ENCODE results near the gene ZNF771.
"Not testable (repeated sequence)": the region's sequence is repeated elsewhere in the genome, so short reads cannot be mapped to it uniquely, and the experiment has no call there.

ZNF771 gene

DNA sequence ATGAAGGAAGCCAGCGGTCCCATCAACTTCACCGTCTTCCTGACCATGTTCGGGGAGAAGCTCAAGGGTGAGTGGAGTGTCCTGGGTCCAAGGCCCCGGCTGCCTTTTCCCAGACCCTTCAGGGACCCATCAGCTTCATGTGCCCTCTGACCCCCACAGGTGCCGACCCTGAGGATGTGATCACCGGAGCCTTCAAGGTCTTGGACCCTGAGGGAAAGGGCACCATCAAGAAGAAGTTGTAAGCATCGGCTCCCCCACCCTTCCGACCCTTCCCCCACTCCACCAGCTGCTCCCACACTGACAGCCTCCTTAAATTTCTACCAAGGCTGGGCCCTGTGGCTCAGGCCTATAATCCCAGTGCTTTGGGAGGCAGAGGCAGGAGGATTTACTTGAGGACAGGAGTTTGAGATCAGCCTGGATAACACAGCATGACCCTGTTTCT is 30.9 kb upstream of the ZNF771 start:
- no peak for DNase-seq

DNA sequence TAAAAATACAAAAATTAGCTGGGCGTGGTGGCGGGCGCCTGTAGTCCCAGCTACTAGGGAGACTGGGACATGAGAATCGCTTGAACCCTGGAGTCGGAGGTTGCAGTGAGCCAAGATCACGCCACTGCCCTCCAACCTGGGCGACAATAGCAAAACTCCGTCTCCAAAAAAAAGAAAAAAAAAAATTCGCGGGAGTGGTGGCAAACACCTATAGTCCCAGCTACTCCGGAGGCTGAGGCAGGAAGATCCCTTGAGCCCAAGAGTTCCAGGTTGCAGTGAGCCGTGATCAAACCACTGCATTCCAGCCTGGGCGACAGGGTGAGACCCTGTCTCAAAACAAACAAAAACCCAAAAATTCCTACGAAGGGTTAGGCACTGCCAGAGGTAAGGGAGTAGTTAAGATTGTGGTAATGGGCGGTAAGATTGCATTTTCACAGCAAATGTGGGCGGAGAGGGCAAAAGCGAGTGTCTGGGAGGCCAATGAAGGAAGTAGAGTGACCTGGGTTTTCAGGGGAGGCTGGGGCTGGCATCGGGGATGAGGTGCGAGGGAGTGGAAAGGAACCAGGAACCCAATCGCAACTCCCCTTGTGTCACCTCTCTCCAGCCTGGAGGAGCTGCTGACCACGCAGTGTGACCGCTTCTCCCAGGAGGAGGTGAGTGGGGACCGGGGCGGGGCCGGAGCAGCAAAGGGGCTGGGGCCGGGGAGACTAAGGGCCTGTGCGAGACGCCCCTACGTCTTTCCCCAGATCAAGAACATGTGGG is 30.2 kb upstream of the ZNF771 start:
- no peak for DNase-seq

DNA sequence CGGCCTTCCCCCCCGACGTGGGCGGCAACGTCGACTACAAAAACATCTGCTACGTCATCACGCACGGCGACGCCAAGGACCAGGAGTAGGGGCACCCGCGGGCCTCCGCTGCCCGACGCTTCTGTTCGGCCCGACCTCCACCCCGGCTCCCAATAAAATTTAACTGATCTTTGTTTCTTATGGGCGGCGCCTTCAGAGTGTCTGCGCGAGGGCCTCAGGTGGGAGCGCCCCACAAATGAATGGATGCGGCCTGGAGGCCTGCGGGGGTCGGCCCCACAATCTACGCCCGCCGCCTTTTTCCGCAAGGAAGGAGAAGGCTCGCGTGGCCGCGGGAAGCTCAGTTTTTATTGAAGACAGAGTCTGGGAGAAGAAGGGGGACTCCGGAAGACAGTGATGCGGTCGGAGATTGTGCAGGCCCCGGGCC is 29.6 kb upstream of the ZNF771 start:
- peak; percentile 73 for DNase-seq

DNA sequence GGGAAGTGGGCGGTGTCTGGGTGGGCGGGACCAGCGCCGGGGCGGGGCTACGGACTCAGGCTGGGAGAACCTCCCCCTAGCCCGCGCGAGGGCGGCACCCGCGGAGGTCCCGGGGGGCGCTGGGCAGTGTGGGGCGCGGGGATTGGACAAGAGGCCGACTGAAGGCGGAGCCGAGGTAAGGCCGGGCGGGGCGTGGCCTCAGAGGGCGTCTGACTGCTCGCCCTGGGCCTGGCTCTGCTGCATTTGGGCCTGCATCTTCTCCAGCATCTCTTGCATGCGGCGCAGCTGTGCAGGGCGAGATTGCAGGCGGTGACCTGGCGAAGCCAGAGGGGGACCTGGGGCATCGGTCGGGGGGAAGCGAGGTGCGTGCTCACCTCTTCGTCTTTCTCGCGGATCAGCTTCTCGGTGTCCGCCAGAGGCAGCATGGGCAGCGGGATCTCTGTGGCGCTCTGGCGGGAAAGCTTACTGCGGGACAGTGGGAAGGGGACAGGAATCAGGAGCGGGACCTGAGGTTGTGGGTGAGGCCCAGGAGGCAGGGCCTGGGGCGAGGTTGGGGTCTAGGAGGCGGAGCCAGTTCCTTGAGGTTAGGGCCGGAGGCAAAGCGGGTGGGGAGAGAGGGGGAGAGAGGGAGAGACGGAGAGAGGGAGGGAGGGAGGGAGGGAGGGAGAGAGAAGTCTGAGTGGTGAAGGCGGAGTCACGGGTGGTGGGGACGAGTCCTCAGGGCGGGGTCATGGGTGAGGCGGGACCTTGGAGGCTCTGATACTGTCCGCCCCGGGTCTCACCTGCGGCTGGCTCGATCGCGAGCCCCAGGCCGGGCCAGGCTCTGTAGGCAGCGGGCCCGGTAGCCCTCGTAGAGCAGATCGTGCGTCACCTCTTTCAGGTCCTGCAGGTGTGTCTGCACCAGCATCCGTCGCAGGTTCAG is 28.9 kb upstream of the ZNF771 start:
- peak; percentile 77 for DNase-seq

DNA sequence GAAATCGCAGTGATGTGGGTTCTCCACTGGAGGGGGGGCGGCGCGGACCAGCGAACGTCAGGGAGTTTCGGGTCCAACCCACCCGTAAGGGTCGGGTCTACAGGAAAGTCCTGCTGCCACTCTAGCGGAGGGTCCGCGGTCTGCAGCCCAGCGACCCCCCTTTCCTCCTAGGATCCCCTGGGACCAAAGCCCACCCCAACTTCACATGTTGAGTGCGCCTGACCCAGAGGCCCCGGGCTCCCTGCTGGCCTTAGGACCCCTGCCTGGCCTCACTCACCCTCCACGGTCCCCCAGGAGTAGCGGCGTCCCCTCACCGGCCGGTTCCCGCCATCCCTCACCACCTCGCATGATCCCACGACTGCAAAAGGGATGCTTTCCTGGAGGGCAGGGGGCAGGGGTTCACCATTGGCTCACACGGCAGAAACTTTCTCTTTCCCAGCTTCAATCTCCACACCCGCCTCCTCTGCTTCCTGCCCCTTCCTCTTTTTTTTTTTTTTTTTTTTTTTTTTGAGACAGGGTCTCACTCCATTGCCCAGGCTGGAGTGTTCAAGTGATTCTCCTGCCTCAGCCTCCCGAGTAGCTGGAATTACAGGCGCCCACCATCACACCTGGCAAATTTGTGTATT is 28.1 kb upstream of the ZNF771 start:
- no peak for DNase-seq

GRCh38 chr16:30380072-30380802 is 27.2 kb upstream of the ZNF771 start:
- no peak for DNase-seq

GRCh38 chr16:30380803-30381208 is 26.6 kb upstream of the ZNF771 start:
- DNase-seq, result no peak

DNA sequence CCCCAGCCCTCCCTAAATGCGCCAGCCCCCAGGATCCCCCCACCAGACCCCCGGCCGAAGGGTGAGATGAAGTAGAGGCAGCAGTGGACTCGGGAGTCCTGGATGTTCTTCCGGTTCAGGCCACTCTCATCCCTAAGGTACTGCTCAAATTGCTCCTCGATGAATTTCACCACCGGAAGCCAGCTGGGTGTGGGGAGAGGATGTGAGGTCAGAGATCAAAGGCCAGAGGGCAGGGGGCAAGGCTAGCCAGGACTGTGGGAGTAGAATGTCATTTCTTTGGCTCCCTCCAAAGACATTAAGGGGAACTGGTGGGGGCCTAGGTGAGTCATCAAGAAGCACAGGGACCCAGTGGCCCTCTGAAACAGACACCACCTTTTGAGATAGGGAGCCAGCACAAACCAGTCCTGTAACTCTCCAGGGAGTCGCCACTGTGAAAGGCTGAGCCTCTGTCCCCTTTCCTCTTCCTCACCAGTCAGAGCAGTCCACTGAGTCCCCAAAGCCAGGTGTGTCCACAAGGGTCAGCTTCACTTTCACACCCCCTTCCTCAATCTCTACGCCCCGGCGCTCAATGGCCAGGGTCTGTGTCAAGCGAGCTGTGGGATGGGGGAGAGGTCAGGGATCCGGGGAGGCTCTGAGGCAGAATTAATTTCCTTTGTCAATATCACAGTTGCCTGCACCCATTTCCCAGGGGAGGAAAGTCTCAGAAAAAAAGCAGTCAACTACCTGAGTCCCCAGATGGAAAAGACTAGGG is 25.9 kb upstream of the ZNF771 start:
- no peak for DNase-seq

- no peak for DNase-seq
These were observed 25.1 kb upstream of the ZNF771 start, which contains the start of gene SEPTIN1 for GRCh38 chr16:30382111-30382881. TSS of gene SEPTIN1 (minus strand) at chr16:30382561. CDS start at chr16:30382542, 19 bp downstream.

DNA sequence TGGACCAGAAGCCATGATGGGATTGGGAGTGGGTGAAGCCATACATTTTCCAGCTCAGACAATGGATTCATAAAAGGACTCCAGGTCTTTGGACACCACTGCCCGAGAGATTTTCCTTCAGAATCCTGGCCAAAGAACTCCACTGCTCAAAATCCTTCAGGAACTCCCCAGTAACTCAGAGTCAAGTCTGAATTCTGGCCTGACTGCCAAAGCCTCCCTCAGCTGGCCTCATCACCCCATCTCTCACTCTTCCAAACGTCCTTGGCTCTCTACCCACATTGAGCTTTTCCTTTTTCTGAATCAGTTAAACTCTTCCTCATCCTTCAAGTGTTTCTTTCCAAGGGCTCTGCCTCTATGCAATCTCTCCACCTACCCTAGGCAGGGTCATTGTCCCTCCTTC is 23.9 kb upstream of the ZNF771 start:
- no peak for DNase-seq

- DNase-seq, result no peak
These were observed 12.7 kb upstream of the ZNF771 start for GRCh38 chr16:30394592-30395154.

- DNase-seq, result peak; percentile 63
These were observed 12.0 kb upstream of the ZNF771 start, which contains the start of gene ZNF48 for GRCh38 chr16:30395155-30395991. TSS of gene ZNF48 (plus strand) at chr16:30395420. CDS start at chr16:30395795, 375 bp downstream.

DNA sequence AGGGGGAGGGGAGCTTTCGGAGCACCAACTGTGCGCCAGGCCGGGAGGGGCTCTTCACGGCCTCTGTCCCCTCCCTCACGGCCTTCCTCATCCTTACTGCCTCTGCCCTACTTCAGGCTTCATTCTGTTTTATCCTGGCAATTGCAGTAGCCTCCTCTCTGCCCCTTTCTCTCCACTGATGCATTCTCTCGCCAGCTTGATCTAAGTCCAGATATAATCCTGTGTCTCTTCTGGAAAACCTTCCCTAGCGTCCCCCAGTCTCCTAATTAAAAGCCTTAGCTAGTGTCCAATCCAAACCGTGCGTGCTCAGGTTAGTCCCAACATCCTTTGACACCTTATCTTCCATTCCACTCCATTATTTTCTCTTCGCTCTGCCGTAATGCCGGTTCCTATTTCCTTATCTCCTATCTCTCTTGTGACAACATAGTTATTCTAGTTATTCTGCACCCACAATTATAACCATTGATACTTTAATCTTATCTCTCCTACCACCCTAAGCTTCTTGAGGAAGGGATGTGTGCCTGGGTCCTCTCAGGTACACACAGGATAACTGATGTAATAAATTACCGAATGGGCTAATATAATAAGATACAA is 11.3 kb upstream of the ZNF771 start:
- DNase-seq, result no peak

DNA sequence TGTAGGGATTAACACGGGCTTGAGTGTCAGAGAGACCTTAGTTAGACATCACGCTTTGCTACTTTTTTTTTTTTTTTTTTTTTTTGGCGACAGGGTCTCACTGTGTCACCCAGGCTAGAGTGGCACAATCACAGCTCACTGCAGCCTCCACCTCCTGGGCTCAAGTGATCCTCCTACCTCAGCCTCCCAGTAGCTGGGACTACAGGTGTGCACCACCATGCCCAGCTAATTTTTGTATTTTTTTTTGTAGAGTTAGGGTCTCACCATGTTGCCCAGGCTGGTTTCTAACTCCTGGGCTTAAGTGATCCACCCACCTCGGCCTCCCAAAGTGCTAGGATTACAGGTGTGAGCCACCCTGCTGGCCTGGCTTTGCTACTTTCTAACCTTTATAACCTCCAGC is 10.8 kb upstream of the ZNF771 start:
- DNase-seq, result not testable (repeated sequence)

DNA sequence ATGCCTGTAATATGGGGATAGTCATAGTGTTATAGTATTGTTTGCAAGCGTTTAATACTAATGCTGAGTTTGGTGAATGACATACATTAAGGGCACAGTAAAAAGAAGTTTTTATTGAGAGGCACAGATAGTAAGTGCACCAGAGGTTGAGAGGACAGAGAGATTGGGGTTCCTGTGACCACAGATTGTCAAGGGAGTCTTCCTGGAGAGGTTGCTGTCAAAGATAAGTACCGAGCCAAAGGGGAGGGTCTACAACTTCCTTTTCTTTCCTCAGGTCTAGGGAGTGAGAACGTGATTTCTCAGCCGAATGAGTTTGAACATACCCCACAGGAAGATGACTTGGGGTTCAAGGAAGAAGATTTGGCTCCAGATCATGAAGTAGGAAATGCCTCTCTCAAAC is 10.3 kb upstream of the ZNF771 start:
- no peak for DNase-seq

- DNase-seq, result no peak
These were observed 9.4 kb upstream of the ZNF771 start for GRCh38 chr16:30397776-30398660.

DNA sequence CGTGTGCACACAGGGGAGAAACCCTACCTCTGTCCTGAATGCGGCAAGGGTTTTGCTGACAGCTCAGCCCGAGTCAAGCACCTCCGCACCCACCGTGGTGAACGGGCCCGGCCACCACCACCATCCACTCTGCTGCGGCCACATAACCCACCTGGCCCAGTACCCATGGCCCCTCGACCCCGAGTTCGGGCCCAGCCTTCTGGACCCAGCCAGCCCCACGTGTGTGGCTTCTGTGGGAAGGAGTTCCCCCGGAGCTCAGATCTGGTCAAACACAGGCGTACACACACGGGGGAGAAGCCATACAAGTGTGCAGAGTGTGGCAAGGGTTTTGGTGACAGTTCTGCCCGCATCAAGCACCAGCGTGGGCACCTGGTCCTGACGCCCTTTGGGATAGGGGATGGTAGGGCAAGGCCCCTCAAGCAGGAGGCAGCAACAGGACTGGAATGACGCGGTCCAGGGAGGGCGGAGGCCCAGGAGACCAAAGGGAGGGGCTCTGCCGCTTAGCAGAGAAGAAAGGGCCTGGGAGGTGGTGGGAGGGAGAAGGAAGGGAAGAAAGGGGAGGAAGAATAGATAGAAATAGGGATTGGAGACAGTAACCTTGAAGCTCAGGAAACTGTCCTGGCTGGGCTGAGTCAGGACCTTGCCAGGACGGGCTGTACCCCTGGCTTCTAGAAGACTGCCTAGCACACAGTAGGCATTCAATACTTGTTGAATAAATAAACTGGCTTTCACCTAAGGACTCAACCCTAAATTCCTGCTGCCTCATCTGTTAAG is 8.6 kb upstream of the ZNF771 start:
- DNase-seq, result no peak
